ENCODE measurements around the gene DGKQ.

The DGKQ gene

GRCh38 chr4:961351-962230, 11.8 kb downstream of the DGKQ start:
- DNase-seq: no peak

GRCh38 chr4:960636-961350, 12.6 kb downstream of the DGKQ start:
- no peak for DNase-seq

GRCh38 chr4:960140-960635, 13.2 kb downstream of the DGKQ start:
- DNase-seq: no peak

- no peak for DNase-seq
These were observed 13.8 kb downstream of the DGKQ start for GRCh38 chr4:959338-960139.

- no peak for DNase-seq
These were observed 14.6 kb downstream of the DGKQ start for GRCh38 chr4:958696-959337.

- DNase-seq: no peak
These were observed 15.1 kb downstream of the DGKQ start for GRCh38 chr4:958314-958665.

GRCh38 chr4:957581-958313, 15.6 kb downstream of the DGKQ start:
- DNase-seq: no peak

GRCh38 chr4:957231-957580, 16.2 kb downstream of the DGKQ start:
- no peak for DNase-seq

GRCh38 chr4:956531-957230, 16.7 kb downstream of the DGKQ start:
- DNase-seq: no peak

- DNase-seq: no peak
These were observed 17.4 kb downstream of the DGKQ start for GRCh38 chr4:955931-956381.

GRCh38 chr4:955161-955921, 18.0 kb downstream of the DGKQ start:
- no peak for DNase-seq

- DNase-seq: no peak
These were observed 19.0 kb downstream of the DGKQ start for GRCh38 chr4:954211-955020.

GRCh38 chr4:953574-953915, 19.8 kb downstream of the DGKQ start:
- no peak for DNase-seq

GRCh38 chr4:952881-953573, 20.3 kb downstream of the DGKQ start:
- no peak for DNase-seq

GRCh38 chr4:951594-952468, 21.5 kb downstream of the DGKQ start:
- no peak for DNase-seq

GRCh38 chr4:951186-951585, 22.2 kb downstream of the DGKQ start:
- no peak for DNase-seq

GRCh38 chr4:950136-951020, 23.0 kb downstream of the DGKQ start:
- no peak for DNase-seq
